K562 (cell line): ENCODE measurements around the gene LASP1NB.

ENCODE experiments used
- ATAC-seq: fragments of 200-7000 bp; cut with Tn5 transposase; 3 replicates; pipeline ENCODE4 v1.9.1; 2020; ENCODE audit warnings: moderate library complexity
- BruUV-seq: library from RNA; stranded (reverse); fragments of 400-500 nt; replicated peaks from 2 replicates; lab custom pipeline; 2021; lab: Mats Ljungman, UMichigan
- CTCF ChIA-PET: fragments of 300-600 bp; formaldehyde crosslinking; extraction: SDS; loops from one replicate; lab custom pipeline; 2021; ENCODE audit warnings: low intra/inter-chr PET ratio; lab: Yijun Ruan, JAX
- POLR2A ChIA-PET: fragments of 300-600, 350-650 bp; sonication (Branson Sonifier 250); formaldehyde crosslinking; extraction: SDS; loops from one replicate; lab custom pipeline; 2021; ENCODE audit warnings: antibody characterized with exemption, inconsistent platforms; lab: Yijun Ruan, JAX
- DNase-seq, 4 experiments: peaks; one replicate each; pipeline versions ENCODE4 v3.0.0 to v3.0.0-alpha.2; 2011 to 2018; ENCODE audit warnings: low spot score in 3 of 4, mixed read lengths in 3 of 4; ENCODE audit errors: extremely low read depth in 1 of 4
- FAIRE-seq: peaks from 2 replicates; lab custom pipeline; 2011; peaks lifted over from hg19 to GRCh38; lab: Jason Lieb, UNC
- H2AFZ ChIP-seq: 2 replicates; pipeline ENCODE4 v1.6.0; 2011; ENCODE audit warnings: low read depth, low read length, control low read depth, inconsistent platforms
- H3K27ac ChIP-seq: fragments of 200-600 bp; 3 replicates; pipeline ENCODE4 v1.8.0; 2011; ENCODE audit warnings: low read depth, mild to moderate bottlenecking, control low read depth, inconsistent platforms, low read length, moderate library complexity, mixed read lengths; ENCODE audit errors: extremely low read depth
- H3K27me3 ChIP-seq, 2 experiments: fragments of 300-600 bp in 1 of 2; 2 replicates in 1 of 2; 3 replicates in 1 of 2; pipeline versions ENCODE4 v1.6.0 to v1.8.0; 2011; ENCODE audit warnings: inconsistent platforms in 2 of 2, low read length in 2 of 2, mild to moderate bottlenecking in 1 of 2, mixed read lengths in 1 of 2, moderate library complexity in 1 of 2; ENCODE audit not compliant: control insufficient read depth in 2 of 2, insufficient read depth in 2 of 2
- H3K36me3 ChIP-seq: fragments of 300-600 bp; 3 replicates; pipeline ENCODE4 v1.8.0; 2011; ENCODE audit warnings: mild to moderate bottlenecking, low read length, inconsistent platforms; ENCODE audit not compliant: control insufficient read depth, insufficient read depth
- H3K4me1 ChIP-seq, 2 experiments: fragments of 200-600 bp in 1 of 2; replicated peaks in 1 of 2; 2 replicates in 1 of 2; 3 replicates in 1 of 2; pipeline versions ENCODE4 v1.5.1 to v1.8.0; 2011; ENCODE audit warnings: inconsistent platforms in 2 of 2, low read length in 2 of 2, mild to moderate bottlenecking in 1 of 2, mixed read lengths in 1 of 2, moderate library complexity in 1 of 2; ENCODE audit not compliant: control insufficient read depth in 2 of 2, insufficient read depth in 2 of 2
- H3K4me2 ChIP-seq: 2 replicates; pipeline ENCODE4 v1.6.1; 2011; ENCODE audit warnings: low read length, control low read depth, inconsistent platforms, mixed read lengths; ENCODE audit not compliant: insufficient read depth
- H3K4me3 ChIP-seq: fragments of 200-600 bp; sonication (generic), shearing (Covaris generic); 2 replicates; pipeline ENCODE4 v1.5.1; 2016; ENCODE audit warnings: control low read depth, inconsistent platforms
- H3K79me2 ChIP-seq: fragments of 200-600 bp; 3 replicates; pipeline ENCODE4 v1.8.0; 2011; ENCODE audit warnings: low read length, inconsistent platforms; ENCODE audit not compliant: control insufficient read depth, insufficient read depth
- H3K9ac ChIP-seq, 2 experiments: 2 replicates each; pipeline versions ENCODE4 v1.6.0 to v1.6.1; 2011; ENCODE audit warnings: low read depth in 2 of 2, low read length in 2 of 2, control low read depth in 1 of 2, inconsistent platforms in 1 of 2, mild to moderate bottlenecking in 1 of 2, mixed read lengths in 1 of 2; ENCODE audit not compliant: insufficient read depth in 1 of 2
- H3K9me1 ChIP-seq: one replicate; pipeline ENCODE4 v1.6.0; 2011; ENCODE audit warnings: inconsistent platforms, mild to moderate bottlenecking, low read length, moderate library complexity; ENCODE audit not compliant: control insufficient read depth, insufficient read depth
- H3K9me3 ChIP-seq: replicated peaks from 2 replicates; pipeline ENCODE4 v1.5.1; 2011; ENCODE audit warnings: low read depth, low read length, inconsistent platforms; ENCODE audit not compliant: control insufficient read depth, insufficient read depth
- H4K20me1 ChIP-seq: replicated peaks from 2 replicates; pipeline ENCODE4 v1.6.1; 2011; ENCODE audit warnings: low read length, inconsistent platforms, mixed read lengths; ENCODE audit not compliant: control insufficient read depth, insufficient read depth
- GABPB1 ChIP-seq: sonication (generic); formaldehyde crosslinking; IDR thresholded peaks from 2 replicates; pipeline ENCODE4 v1.8.0; 2022; ENCODE audit warnings: mild to moderate bottlenecking, missing genetic modification reagents
- HDAC8 ChIP-seq: fragments of 450-650 bp; IDR thresholded peaks from 2 replicates; pipeline ENCODE4 v1.6.1; 2016; ENCODE audit warnings: mild to moderate bottlenecking, missing genetic modification characterization, moderate library complexity, missing compliant biosample characterization
- HIVEP1 ChIP-seq: fragments of 250-450 bp; sonication (Bioruptor Pico); IDR thresholded peaks from 2 replicates; pipeline ENCODE4 v1.4.0; 2020; ENCODE audit warnings: mild to moderate bottlenecking
- NFIC ChIP-seq: fragments of 450-650 bp; IDR thresholded peaks from 2 replicates; pipeline ENCODE4 v1.6.1; 2017; ENCODE audit warnings: mild to moderate bottlenecking, inconsistent platforms
- PHF21A ChIP-seq: fragments of 450-650 bp; IDR thresholded peaks from 2 replicates; pipeline ENCODE4 v1.6.1; 2017; ENCODE audit warnings: low read depth, borderline replicate concordance
- RAD51 ChIP-seq: fragments of 450-650 bp; IDR thresholded peaks from 2 replicates; pipeline ENCODE4 v1.7.1; 2016; ENCODE audit warnings: low read depth, mild to moderate bottlenecking, borderline replicate concordance
- RBFOX2 ChIP-seq: fragments of 200-400 bp; formaldehyde crosslinking; IDR thresholded peaks from 2 replicates; pipeline ENCODE4 v1.6.1; 2017; ENCODE audit warnings: low read depth, mild to moderate bottlenecking, low read length, moderate library complexity
- SNRNP70 ChIP-seq: fragments of 200-400 bp; formaldehyde crosslinking; optimal IDR thresholded peaks from 2 replicates; pipeline ENCODE3; 2017; ENCODE audit warnings: low read depth, low read length
- TSC22D4 ChIP-seq: fragments of 450-650 bp; IDR thresholded peaks from 2 replicates; pipeline ENCODE4 v1.6.1; 2016; ENCODE audit warnings: missing genetic modification characterization, missing biosample characterization, control low read depth
- ZNF699 ChIP-seq: fragments of 250-450 bp; sonication (Bioruptor Pico); IDR thresholded peaks from 2 replicates; pipeline ENCODE4 v1.8.0; 2021; ENCODE audit warnings: mild to moderate bottlenecking, moderate library complexity; ENCODE audit not compliant: insufficient replicate concordance
- WGBS: fragments of 100-300 bp; shearing (Covaris generic); methylation state at CpG from one replicate; pipeline ENCODE4 v1.1.6; 2016; ENCODE audit warnings: low coverage, mixed read lengths; ENCODE audit not compliant: insufficient coverage; ENCODE audit errors: missing lambda C conversion rate; 5-methylcytosine and 5-hydroxymethylcytosine counted together
- in situ Hi-C: fragments of 300-500 bp; cut with MboI; formaldehyde crosslinking; loops from 4 replicates; pipeline ENCODE4 v1.15.0; 2018; ENCODE audit warnings: inconsistent platforms, mixed read lengths
- intact Hi-C: fragments of 100-400 bp; cut with micrococcal nuclease; formaldehyde crosslinking; loops from 2 replicates; pipeline ENCODE4 v1.14.2; 2022
- TF ChIP-seq, protein P1 (sequence below): fragments of 150-350 bp; conservative IDR thresholded peaks from 2 replicates; pipeline ENCODE4 v1.6.1; 2014; ENCODE audit warnings: low read length
- TF ChIP-seq, protein P2 (sequence below), 2 experiments: fragments of 450-650 bp; conservative IDR thresholded peaks; 2 replicates each; pipeline ENCODE4 v1.6.1; 2017; ENCODE audit warnings: mild to moderate bottlenecking in 2 of 2, moderate library complexity in 2 of 2
- TF ChIP-seq, protein P3 (sequence below): sonication (generic); formaldehyde crosslinking; IDR thresholded peaks from 2 replicates; pipeline ENCODE4 v1.8.1; 2023; ENCODE audit warnings: mild to moderate bottlenecking, missing genetic modification reagents
- TF ChIP-seq, protein P4 (sequence below): fragments of 450-650 bp; IDR thresholded peaks from 2 replicates; pipeline ENCODE4 v1.6.1; 2014; ENCODE audit warnings: low read depth, mild to moderate bottlenecking, moderate library complexity, borderline replicate concordance

LASP1NB gene

DNA sequence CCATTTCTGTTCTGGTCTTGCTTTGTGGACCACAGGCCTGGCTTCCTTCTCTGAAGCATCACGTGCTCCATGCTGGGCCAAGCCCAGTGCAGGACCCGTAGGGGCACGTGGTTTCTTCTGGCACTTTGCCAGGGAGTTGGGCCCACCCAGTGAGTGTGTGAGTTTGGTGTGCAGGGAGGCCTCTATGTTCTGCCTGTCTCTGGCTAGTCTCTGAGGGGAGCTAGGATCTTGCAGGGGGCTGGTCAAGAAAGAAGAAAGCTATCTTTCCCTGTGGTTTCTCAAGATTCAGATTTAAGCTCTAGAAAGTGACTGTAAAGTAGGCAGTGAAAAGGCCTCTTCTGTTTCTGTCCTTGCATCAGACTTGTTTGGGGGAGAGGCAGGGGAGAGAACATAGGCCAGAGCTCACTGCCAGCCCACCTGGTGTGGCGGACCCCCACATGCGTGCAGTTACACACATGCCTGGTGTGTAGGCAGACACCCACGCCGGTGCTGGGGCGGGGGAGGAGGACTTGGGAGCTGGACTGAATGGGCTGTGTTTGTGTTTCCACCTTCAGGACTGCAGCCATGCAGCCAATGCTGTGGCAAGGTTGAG, 43.7 kb upstream of the LASP1NB start:
- H3K4me3 ChIP-seq: no peak overlapping the region
- H3K4me2 ChIP-seq: no peak overlapping the region
- H3K27me3 ChIP-seq: no peaks in the 10 kb centered on the region
- DNase-seq: peak; percentile 60 to 86 (median 66)
- in situ Hi-C loops: no loop called here
- 0 out of 2 replicates have a peak overlapping the region, but pooled peaks have one; percentile 27 for H2AFZ ChIP-seq
- intact Hi-C loops: no loop called here
- H3K9ac ChIP-seq: peak overlapping the region in 1 of 2 experiments; percentile 85; a peak in 2 of 4 replicates
- ChIA-PET POLR2A (interaction anchor here (1.0 to 3.5 kb wide), 3 partner anchors 10 to 12 kb away, joined by 3 to 24 read pairs (median 4); partner anchors contain the start of gene LASP1), CTCF (no interaction called here)
- H3K36me3 ChIP-seq: peaks cover 87% of the 10 kb centered on the region
- peaks cover 9 to 17% of the 10 kb centered on the region in 2 experiments; a peak in 4 of 5 replicates for H3K4me1 ChIP-seq
- WGBS: 29% methylated on average over 8 of the region's 8 CpGs
- H4K20me1 ChIP-seq: peaks cover 45% of the 10 kb centered on the region
- peak; percentile 91 for ATAC-seq
- peak; percentile 85 for FAIRE-seq
- H3K9me1 ChIP-seq: peaks cover 3% of the 10 kb centered on the region
- BruUV-seq: no TSS peak
- peaks cover 73% of the 10 kb centered on the region for H3K79me2 ChIP-seq
- peak overlapping the region; percentile 37; the same call in 2 of the 3 replicates for H3K27ac ChIP-seq
- H3K9me3 ChIP-seq: no peaks in the 10 kb centered on the region
- peak; percentile 94 for TF ChIP-seq RAD51
- peak; percentile 100 for TF ChIP-seq NFIC
- no peak for TF ChIP-seq PHF21A
- TF ChIP-seq, protein P1, sequence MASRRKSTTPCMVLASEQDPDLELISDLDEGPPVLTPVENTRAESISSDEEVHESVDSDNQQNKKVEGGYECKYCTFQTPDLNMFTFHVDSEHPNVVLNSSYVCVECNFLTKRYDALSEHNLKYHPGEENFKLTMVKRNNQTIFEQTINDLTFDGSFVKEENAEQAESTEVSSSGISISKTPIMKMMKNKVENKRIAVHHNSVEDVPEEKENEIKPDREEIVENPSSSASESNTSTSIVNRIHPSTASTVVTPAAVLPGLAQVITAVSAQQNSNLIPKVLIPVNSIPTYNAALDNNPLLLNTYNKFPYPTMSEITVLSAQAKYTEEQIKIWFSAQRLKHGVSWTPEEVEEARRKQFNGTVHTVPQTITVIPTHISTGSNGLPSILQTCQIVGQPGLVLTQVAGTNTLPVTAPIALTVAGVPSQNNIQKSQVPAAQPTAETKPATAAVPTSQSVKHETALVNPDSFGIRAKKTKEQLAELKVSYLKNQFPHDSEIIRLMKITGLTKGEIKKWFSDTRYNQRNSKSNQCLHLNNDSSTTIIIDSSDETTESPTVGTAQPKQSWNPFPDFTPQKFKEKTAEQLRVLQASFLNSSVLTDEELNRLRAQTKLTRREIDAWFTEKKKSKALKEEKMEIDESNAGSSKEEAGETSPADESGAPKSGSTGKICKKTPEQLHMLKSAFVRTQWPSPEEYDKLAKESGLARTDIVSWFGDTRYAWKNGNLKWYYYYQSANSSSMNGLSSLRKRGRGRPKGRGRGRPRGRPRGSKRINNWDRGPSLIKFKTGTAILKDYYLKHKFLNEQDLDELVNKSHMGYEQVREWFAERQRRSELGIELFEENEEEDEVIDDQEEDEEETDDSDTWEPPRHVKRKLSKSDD: no peak
- TF ChIP-seq GABPB1: no peak
- no peak for TF ChIP-seq SNRNP70
- no peak for TF ChIP-seq TSC22D4 (tag)
- no peak for TF ChIP-seq ZNF699
- TF ChIP-seq, protein P2, sequence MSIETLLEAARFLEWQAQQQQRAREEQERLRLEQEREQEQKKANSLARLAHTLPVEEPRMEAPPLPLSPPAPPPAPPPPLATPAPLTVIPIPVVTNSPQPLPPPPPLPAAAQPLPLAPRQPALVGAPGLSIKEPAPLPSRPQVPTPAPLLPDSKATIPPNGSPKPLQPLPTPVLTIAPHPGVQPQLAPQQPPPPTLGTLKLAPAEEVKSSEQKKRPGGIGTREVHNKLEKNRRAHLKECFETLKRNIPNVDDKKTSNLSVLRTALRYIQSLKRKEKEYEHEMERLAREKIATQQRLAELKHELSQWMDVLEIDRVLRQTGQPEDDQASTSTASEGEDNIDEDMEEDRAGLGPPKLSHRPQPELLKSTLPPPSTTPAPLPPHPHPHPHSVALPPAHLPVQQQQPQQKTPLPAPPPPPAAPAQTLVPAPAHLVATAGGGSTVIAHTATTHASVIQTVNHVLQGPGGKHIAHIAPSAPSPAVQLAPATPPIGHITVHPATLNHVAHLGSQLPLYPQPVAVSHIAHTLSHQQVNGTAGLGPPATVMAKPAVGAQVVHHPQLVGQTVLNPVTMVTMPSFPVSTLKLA (conservative IDR thresholded peaks at IDR 0.05): peak; percentile 76 to 85
- no peak for TF ChIP-seq HIVEP1 (CRISPR knock-in tag)
- TF ChIP-seq, protein P3, sequence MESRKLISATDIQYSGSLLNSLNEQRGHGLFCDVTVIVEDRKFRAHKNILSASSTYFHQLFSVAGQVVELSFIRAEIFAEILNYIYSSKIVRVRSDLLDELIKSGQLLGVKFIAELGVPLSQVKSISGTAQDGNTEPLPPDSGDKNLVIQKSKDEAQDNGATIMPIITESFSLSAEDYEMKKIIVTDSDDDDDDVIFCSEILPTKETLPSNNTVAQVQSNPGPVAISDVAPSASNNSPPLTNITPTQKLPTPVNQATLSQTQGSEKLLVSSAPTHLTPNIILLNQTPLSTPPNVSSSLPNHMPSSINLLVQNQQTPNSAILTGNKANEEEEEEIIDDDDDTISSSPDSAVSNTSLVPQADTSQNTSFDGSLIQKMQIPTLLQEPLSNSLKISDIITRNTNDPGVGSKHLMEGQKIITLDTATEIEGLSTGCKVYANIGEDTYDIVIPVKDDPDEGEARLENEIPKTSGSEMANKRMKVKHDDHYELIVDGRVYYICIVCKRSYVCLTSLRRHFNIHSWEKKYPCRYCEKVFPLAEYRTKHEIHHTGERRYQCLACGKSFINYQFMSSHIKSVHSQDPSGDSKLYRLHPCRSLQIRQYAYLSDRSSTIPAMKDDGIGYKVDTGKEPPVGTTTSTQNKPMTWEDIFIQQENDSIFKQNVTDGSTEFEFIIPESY (CRISPR knock-in tag): no peak
- TF ChIP-seq HDAC8 (tag): no peak
- TF ChIP-seq RBFOX2: no peak; the same call in 1 of the 2 replicates
- TF ChIP-seq, protein P4, sequence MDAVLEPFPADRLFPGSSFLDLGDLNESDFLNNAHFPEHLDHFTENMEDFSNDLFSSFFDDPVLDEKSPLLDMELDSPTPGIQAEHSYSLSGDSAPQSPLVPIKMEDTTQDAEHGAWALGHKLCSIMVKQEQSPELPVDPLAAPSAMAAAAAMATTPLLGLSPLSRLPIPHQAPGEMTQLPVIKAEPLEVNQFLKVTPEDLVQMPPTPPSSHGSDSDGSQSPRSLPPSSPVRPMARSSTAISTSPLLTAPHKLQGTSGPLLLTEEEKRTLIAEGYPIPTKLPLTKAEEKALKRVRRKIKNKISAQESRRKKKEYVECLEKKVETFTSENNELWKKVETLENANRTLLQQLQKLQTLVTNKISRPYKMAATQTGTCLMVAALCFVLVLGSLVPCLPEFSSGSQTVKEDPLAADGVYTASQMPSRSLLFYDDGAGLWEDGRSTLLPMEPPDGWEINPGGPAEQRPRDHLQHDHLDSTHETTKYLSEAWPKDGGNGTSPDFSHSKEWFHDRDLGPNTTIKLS: no peak
